Tibial nerve (tissue), 4 donors: ENCODE results near the gene MTMR10. TPM values are rescaled to one million over a fixed set of nuclear protein-coding genes. Genes with fewer than 3 reads are reported as not detected.

Experiments
- DNase-seq, 2 donors: peaks; one replicate each; pipeline ENCODE4 v3.0.0-alpha.2; 2019; ENCODE audit warnings: low spot score in 2 of 2
- H3K27ac ChIP-seq, 4 donors: fragments of 200-600 bp; sonication (generic) in 3 of 4; one replicate each; pipeline ENCODE4 v1.5.1; 2017 to 2019; ENCODE audit warnings: mild to moderate bottlenecking in 1 of 4
- H3K27me3 ChIP-seq, 2 donors: fragments of 200-600 bp; sonication (generic) in 1 of 2; one replicate each; pipeline versions ENCODE4 v1.5.1 to v1.6.0; 2017 to 2019
- H3K36me3 ChIP-seq, 3 donors: fragments of 200-600 bp; sonication (generic); one replicate each; pipeline ENCODE4 v1.5.1; 2018 to 2019
- H3K4me1 ChIP-seq, 4 donors: fragments of 200-600 bp; sonication (generic) in 3 of 4; one replicate each; pipeline ENCODE4 v1.5.1; 2017 to 2019
- H3K4me3 ChIP-seq, 4 donors: fragments of 200-600 bp; sonication (generic) in 3 of 4; one replicate each; pipeline ENCODE4 v1.5.1; 2017 to 2019; ENCODE audit warnings: mild to moderate bottlenecking in 1 of 4, moderate library complexity in 1 of 4
- H3K9me3 ChIP-seq, 4 donors: fragments of 200-600 bp; sonication (generic) in 3 of 4; one replicate each; pipeline ENCODE4 v1.5.1; 2017 to 2019
- CTCF ChIP-seq, 5 experiments: fragments of 200-600 bp in 3 of 5; fragments of 450-650 bp in 2 of 5; sonication (generic) in 3 of 5; IDR thresholded peaks; one replicate each; pipeline ENCODE4 v1.5.1; 2016 to 2019; ENCODE audit warnings: antibody characterized with exemption in 5 of 5, mild to moderate bottlenecking in 3 of 5, moderate library complexity in 2 of 5
- EP300 ChIP-seq, 2 donors: sonication (generic); formaldehyde crosslinking; IDR thresholded peaks; one replicate each; pipeline ENCODE4 v1.6.1; 2017; ENCODE audit warnings: antibody characterized with exemption in 2 of 2, mild to moderate bottlenecking in 1 of 2
- POLR2A ChIP-seq, 2 donors: fragments of 450-650 bp; IDR thresholded peaks; one replicate each; pipeline ENCODE4 v1.6.1; 2017; ENCODE audit warnings: antibody characterized with exemption in 2 of 2, mild to moderate bottlenecking in 2 of 2, moderate library complexity in 2 of 2
- WGBS, 2 donors: methylation state at CpG; one replicate each; pipeline ENCODE4 v1.1.5; 2018; 5-methylcytosine and 5-hydroxymethylcytosine counted together
- total RNA-seq, 4 donors: library from RNA; depleted of rRNA; stranded (reverse); fragments of >200 nt; gene quantifications; one replicate each; pipeline ENCODE4 v1.1.0, GENCODE V29; 2016

The MTMR10 gene
- total RNA-seq, 4 donors from 2014 or later, result 44.4 to 58.6 (median 53.8) TPM

- no peak for TF ChIP-seq EP300 (IDR thresholded peaks at IDR 0.05)
- TF ChIP-seq CTCF (IDR thresholded peaks at IDR 0.05), result no peak
- no peak for TF ChIP-seq POLR2A (IDR thresholded peaks at IDR 0.05)
- no peak overlapping the region for H3K4me3 ChIP-seq
- peaks cover 0 to 19% (median 8%) of the 10 kb centered on the region in 4 donors for H3K9me3 ChIP-seq
- 57 to 58% methylated on average over 2 of the region's 2 CpGs for WGBS, 2 donors
- no peaks in the 10 kb centered on the region for H3K27me3 ChIP-seq
- no peaks in the 10 kb centered on the region for H3K4me1 ChIP-seq
- no peaks in the 10 kb centered on the region for H3K36me3 ChIP-seq
- H3K27ac ChIP-seq, result no peak overlapping the region
- DNase-seq, result no peak
Measured at GRCh38 chr15:31013863-31014607, 22.6 kb upstream of the MTMR10 start.

GRCh38 chr15:31012455-31012854 lies 21.0 kb upstream of the MTMR10 start:
- Histone ChIP-seq H3K4me1 (no peaks in the 10 kb centered on the region), H3K36me3 (no peaks in the 10 kb centered on the region), H3K27ac (no peak overlapping the region), H3K27me3 (no peaks in the 10 kb centered on the region), H3K9me3 (peaks cover 0 to 19% (median 8%) of the 10 kb centered on the region in 4 donors), H3K4me3 (no peak overlapping the region)
- DNase-seq, result no peak
- TF ChIP-seq POLR2A (IDR thresholded peaks at IDR 0.05) (no peak), CTCF (IDR thresholded peaks at IDR 0.05) (no peak), EP300 (IDR thresholded peaks at IDR 0.05) (no peak)
- 68 to 92% methylated on average over 2 of the region's 2 CpGs for WGBS, 2 donors

- H3K4me1 ChIP-seq, result no peaks in the 10 kb centered on the region
- no peaks in the 10 kb centered on the region for H3K27me3 ChIP-seq
- no peak overlapping the region for H3K4me3 ChIP-seq
- no peak overlapping the region for H3K27ac ChIP-seq
- no peak for TF ChIP-seq CTCF (IDR thresholded peaks at IDR 0.05)
- TF ChIP-seq POLR2A (IDR thresholded peaks at IDR 0.05), result no peak
- no peak for TF ChIP-seq EP300 (IDR thresholded peaks at IDR 0.05)
- H3K36me3 ChIP-seq, result no peaks in the 10 kb centered on the region
- 90 to 93% methylated on average over 1 of the region's 1 CpG for WGBS, 2 donors
- H3K9me3 ChIP-seq, result peaks cover 0 to 19% (median 8%) of the 10 kb centered on the region in 4 donors
- no peak for DNase-seq
Measured at GRCh38 chr15:31010036-31010435, 18.6 kb upstream of the MTMR10 start.

- Histone ChIP-seq H3K36me3 (no peaks in the 10 kb centered on the region), H3K27me3 (no peaks in the 10 kb centered on the region), H3K9me3 (no peaks in the 10 kb centered on the region), H3K4me3 (no peak overlapping the region), H3K27ac (no peak overlapping the region), H3K4me1 (no peaks in the 10 kb centered on the region)
- DNase-seq, result no peak
- 71 to 76% methylated on average over 2 of the region's 2 CpGs for WGBS, 2 donors
- TF ChIP-seq POLR2A (IDR thresholded peaks at IDR 0.05) (no peak), EP300 (IDR thresholded peaks at IDR 0.05) (no peak), CTCF (IDR thresholded peaks at IDR 0.05) (no peak)
Measured at GRCh38 chr15:31005660-31006059, 14.2 kb upstream of the MTMR10 start.

- Histone ChIP-seq H3K27ac (no peak overlapping the region), H3K4me3 (no peak overlapping the region), H3K4me1 (no peaks in the 10 kb centered on the region), H3K36me3 (no peaks in the 10 kb centered on the region), H3K9me3 (no peaks in the 10 kb centered on the region), H3K27me3 (no peaks in the 10 kb centered on the region)
- no peak for DNase-seq
- TF ChIP-seq CTCF (IDR thresholded peaks at IDR 0.05) (no peak), EP300 (IDR thresholded peaks at IDR 0.05) (no peak), POLR2A (IDR thresholded peaks at IDR 0.05) (no peak)
- 37 to 42% methylated on average over 5 of the region's 5 CpGs for WGBS, 2 donors
Measured at GRCh38 chr15:31004220-31004733, 12.8 kb upstream of the MTMR10 start.
